ENCODE results near the gene HAND2. TPM values are rescaled to one million over a fixed set of nuclear protein-coding genes. Genes with fewer than 3 reads are reported as not detected.

HAND2 gene
- total RNA-seq, 2 donors from 2014 or later, result 7.3 to 11.4 TPM

GRCh38 chr4:173515458-173515857 lies 14.6 kb downstream of the HAND2 start:
- DNase-seq, result no peak
- no peaks in the 10 kb centered on the region for H3K36me3 ChIP-seq (replicated peaks in 1 of 2; ENCODE audit: insufficient read depth in 1 of 2, low read depth in 2 of 2)
- TF ChIP-seq CTCF (IDR thresholded peaks at IDR 0.05) (no peak), POLR2A (IDR thresholded peaks at IDR 0.05) (no peak)
- peaks cover 0 to 10% of the 10 kb centered on the region in 2 donors for H3K27me3 ChIP-seq
- WGBS, 2 donors, result 45 to 53% methylated on average over 4 of the region's 4 CpGs
- H3K9me3 ChIP-seq, result no peaks in the 10 kb centered on the region
- intact Hi-C loops (cut with DNase I), result no loop called here
- H3K4me3 ChIP-seq, result no peak overlapping the region
- H3K4me1 ChIP-seq, result no peaks in the 10 kb centered on the region
- no peak overlapping the region for H3K27ac ChIP-seq
- no peak for ATAC-seq

- intact Hi-C loops (cut with DNase I), result no loop called here
- H3K9me3 ChIP-seq, result no peaks in the 10 kb centered on the region
- ATAC-seq (no peak), DNase-seq (no peak)
- H3K36me3 ChIP-seq (replicated peaks in 1 of 2; ENCODE audit: insufficient read depth in 1 of 2, low read depth in 2 of 2), result no peaks in the 10 kb centered on the region
- no peak for TF ChIP-seq POLR2A (IDR thresholded peaks at IDR 0.05)
- TF ChIP-seq CTCF (IDR thresholded peaks at IDR 0.05), result no peak
- 41 to 43% methylated on average over 4 of the region's 4 CpGs for WGBS, 2 donors
- H3K4me1 ChIP-seq, result no peaks in the 10 kb centered on the region
- H3K27ac ChIP-seq, result no peak overlapping the region
- peaks cover 0 to 10% of the 10 kb centered on the region in 2 donors for H3K27me3 ChIP-seq
- no peak overlapping the region for H3K4me3 ChIP-seq
Observed at GRCh38 chr4:173514641-173515217, 15.3 kb downstream of the HAND2 start.

- Histone ChIP-seq H3K27me3 (peaks cover 0 to 4% of the 10 kb centered on the region in 2 donors), H3K27ac (no peak overlapping the region), H3K9me3 (no peaks in the 10 kb centered on the region), H3K4me3 (no peak overlapping the region), H3K4me1 (no peaks in the 10 kb centered on the region), H3K36me3 (replicated peaks in 1 of 2; ENCODE audit: insufficient read depth in 1 of 2, low read depth in 2 of 2) (no peaks in the 10 kb centered on the region)
- intact Hi-C loops (cut with DNase I), result no loop called here
- DNase-seq (no peak), ATAC-seq (no peak)
- no peak for TF ChIP-seq POLR2A (IDR thresholded peaks at IDR 0.05)
- TF ChIP-seq CTCF (IDR thresholded peaks at IDR 0.05), result no peak
Observed at GRCh38 chr4:173513651-173514050, 16.4 kb downstream of the HAND2 start.

GRCh38 chr4:173511787-173512361 lies 18.2 kb downstream of the HAND2 start:
- TF ChIP-seq CTCF (IDR thresholded peaks at IDR 0.05) (no peak), POLR2A (IDR thresholded peaks at IDR 0.05) (no peak)
- no peak overlapping the region for H3K27ac ChIP-seq
- intact Hi-C loops (cut with DNase I), result no loop called here
- no peak overlapping the region for H3K4me3 ChIP-seq
- DNase-seq, result no peak
- 22 to 46% methylated on average over 3 of the region's 3 CpGs for WGBS, 2 donors
- H3K4me1 ChIP-seq, result no peaks in the 10 kb centered on the region
- no peak for ATAC-seq
- no peaks in the 10 kb centered on the region for H3K9me3 ChIP-seq
- H3K27me3 ChIP-seq, result peaks cover 0 to 4% of the 10 kb centered on the region in 2 donors
- no peaks in the 10 kb centered on the region for H3K36me3 ChIP-seq (replicated peaks in 1 of 2; ENCODE audit: insufficient read depth in 1 of 2, low read depth in 2 of 2)

Data from body of pancreas (tissue), 4 donors.